SK-N-SH (cell line): ENCODE data around the gene ERICH6. TPM values are rescaled to one million over a fixed set of nuclear protein-coding genes. Genes with fewer than 3 reads are reported as not detected.

Experiments
- CTCF ChIA-PET: fragments of 300-600, 350-600 bp; formaldehyde crosslinking; extraction: SDS; loops from one replicate; lab custom pipeline; 2021; lab: Yijun Ruan, JAX
- POLR2A ChIA-PET: fragments of 350-600 bp; sonication (Branson Sonifier 250); formaldehyde crosslinking; extraction: SDS; loops from one replicate; lab custom pipeline; 2020; ENCODE audit warnings: antibody characterized with exemption, inconsistent platforms; lab: Yijun Ruan, JAX
- DNase-seq: peaks from one replicate; pipeline ENCODE4 v3.0.0; 2012
- H2AFZ ChIP-seq: fragments of 200-600 bp; sonication (generic); 2 replicates; pipeline ENCODE4 v1.8.1; 2016; ENCODE audit warnings: antibody characterized with exemption, mild to moderate bottlenecking, low read depth
- H3F3A ChIP-seq: fragments of 200-600 bp; sonication (generic); replicated peaks from 2 replicates; pipeline ENCODE3; 2016; ENCODE audit warnings: antibody characterized with exemption, mild to moderate bottlenecking; ENCODE audit not compliant: insufficient read depth
- H3K27ac ChIP-seq, 2 experiments: fragments of 200-500 bp in 1 of 2; fragments of 200-600 bp in 1 of 2; sonication (Bioruptor generic) in 1 of 2; sonication (generic), shearing (Covaris generic) in 1 of 2; 2 replicates each; pipeline versions ENCODE4 v1.5.1 to v1.6.1; 2014 to 2016; ENCODE audit warnings: low read depth in 2 of 2, inconsistent platforms in 1 of 2, low read length in 1 of 2, mild to moderate bottlenecking in 1 of 2, mixed read lengths in 1 of 2
- H3K27me3 ChIP-seq: fragments of 200-600 bp; sonication (generic), shearing (Covaris generic); 2 replicates; pipeline ENCODE4 v1.6.1; 2016; ENCODE audit warnings: mixed run types; ENCODE audit not compliant: insufficient read depth
- H3K36me3 ChIP-seq, 2 experiments: fragments of 200-500 bp in 1 of 2; fragments of 200-600 bp in 1 of 2; sonication (Bioruptor generic) in 1 of 2; sonication (generic) in 1 of 2; replicated peaks in 1 of 2; 2 replicates each; pipeline versions ENCODE3 to v1.5.1; 2014 to 2016; ENCODE audit warnings: low read length in 1 of 2, mild to moderate bottlenecking in 1 of 2; ENCODE audit not compliant: insufficient read depth in 2 of 2, control insufficient read depth in 1 of 2
- H3K4me1 ChIP-seq, 2 experiments: fragments of 200-500 bp in 1 of 2; fragments of 200-600 bp in 1 of 2; sonication (Bioruptor generic) in 1 of 2; sonication (generic), shearing (Covaris generic) in 1 of 2; 2 replicates each; pipeline versions ENCODE4 v1.5.1 to v1.6.1; 2014 to 2016; ENCODE audit warnings: low read depth in 1 of 2, low read length in 1 of 2, mixed run types in 1 of 2; ENCODE audit not compliant: insufficient read depth in 2 of 2, control insufficient read depth in 1 of 2
- H3K4me2 ChIP-seq: fragments of 200-600 bp; sonication (generic), shearing (Covaris generic); 2 replicates; pipeline ENCODE4 v1.6.1; 2017; ENCODE audit warnings: mixed run types
- H3K4me3 ChIP-seq, 2 experiments: fragments of 200-500 bp in 1 of 2; fragments of 200-600 bp in 1 of 2; sonication (Bioruptor generic) in 1 of 2; sonication (generic), shearing (Covaris generic) in 1 of 2; 2 replicates each; pipeline versions ENCODE4 v1.5.1 to v1.8.1; 2014 to 2016; ENCODE audit warnings: low read depth in 2 of 2, inconsistent platforms in 1 of 2, low read length in 1 of 2, mild to moderate bottlenecking in 1 of 2, mixed read lengths in 1 of 2, moderate library complexity in 1 of 2
- H3K79me2 ChIP-seq: fragments of 200-600 bp; sonication (generic); 2 replicates; pipeline ENCODE4 v1.8.1; 2017; ENCODE audit warnings: mild to moderate bottlenecking; ENCODE audit not compliant: insufficient read depth
- H3K9ac ChIP-seq: fragments of 200-600 bp; sonication (generic); 2 replicates; pipeline ENCODE4 v1.6.1; 2017; ENCODE audit warnings: mixed run types
- H3K9me2 ChIP-seq: fragments of 200-600 bp; sonication (generic); 2 replicates; pipeline ENCODE4 v1.6.1; 2017; ENCODE audit warnings: mixed run types
- H3K9me3 ChIP-seq: fragments of 200-600 bp; sonication (generic); 2 replicates; pipeline ENCODE4 v1.6.1; 2017; ENCODE audit warnings: mixed run types, mild to moderate bottlenecking, moderate library complexity
- H4K20me1 ChIP-seq: fragments of 200-600 bp; sonication (generic); 2 replicates; pipeline ENCODE4 v1.6.1; 2017; ENCODE audit warnings: mild to moderate bottlenecking, mixed run types; ENCODE audit not compliant: insufficient read depth
- FOXJ3 ChIP-seq: sonication (generic); formaldehyde crosslinking; IDR thresholded peaks from 2 replicates; pipeline ENCODE4 v1.5.1; 2020; ENCODE audit warnings: mild to moderate bottlenecking, missing genetic modification reagents
- GATA2 ChIP-seq: sonication (generic); formaldehyde crosslinking; IDR thresholded peaks from 2 replicates; pipeline ENCODE4 v1.5.0; 2020; ENCODE audit warnings: mild to moderate bottlenecking, missing genetic modification reagents
- MXI1 ChIP-seq: IDR thresholded peaks from 2 replicates; pipeline ENCODE4 v1.6.1; 2012; ENCODE audit warnings: mild to moderate bottlenecking, low read depth, low read length, improper control_type of control experiment
- NRF1 ChIP-seq: IDR thresholded peaks from 2 replicates; pipeline ENCODE4 v1.6.1; 2012; ENCODE audit warnings: low read depth, mild to moderate bottlenecking, low read length
- RAD21 ChIP-seq: IDR thresholded peaks from 2 replicates; pipeline ENCODE4 v1.6.1; 2012; ENCODE audit warnings: mild to moderate bottlenecking, low read length
- RXRA ChIP-seq: IDR thresholded peaks from 2 replicates; pipeline ENCODE4 v1.4.0; 2012; ENCODE audit warnings: low read depth, mild to moderate bottlenecking, borderline replicate concordance
- SIN3A ChIP-seq: IDR thresholded peaks from 2 replicates; pipeline ENCODE4 v1.6.1; 2012; ENCODE audit warnings: low read depth, mild to moderate bottlenecking, low read length, moderate library complexity, borderline replicate concordance
- TEAD4 ChIP-seq: IDR thresholded peaks from 2 replicates; pipeline ENCODE4 v1.4.0; 2012; ENCODE audit warnings: mild to moderate bottlenecking, borderline replicate concordance; ENCODE audit not compliant: insufficient read depth
- YY1 ChIP-seq: IDR thresholded peaks from 2 replicates; pipeline ENCODE4 v1.4.0; 2012; ENCODE audit warnings: low read depth, mild to moderate bottlenecking
- WGBS: methylation state at CpG from one replicate; pipeline ENCODE4 v1.1.6; 2017; ENCODE audit warnings: low lambda C conversion rate; 5-methylcytosine and 5-hydroxymethylcytosine counted together
- polyA plus RNA-seq, 3 experiments: library from polyadenylated mRNA; depleted of rRNA; stranded (reverse); fragments of >200 nt; gene quantifications; 2 replicates each; pipeline ENCODE4 v1.2.3, GENCODE V29; 2012
- TF ChIP-seq, protein P1 (sequence below): fragments of 150-350 bp; IDR thresholded peaks from 2 replicates; pipeline ENCODE4 v1.6.1; 2016; ENCODE audit warnings: mild to moderate bottlenecking, low read depth, low read length
- TF ChIP-seq, protein P2 (sequence below): fragments of 200-600 bp; sonication (generic); IDR thresholded peaks from 2 replicates; pipeline ENCODE4 v1.6.1; 2017; ENCODE audit warnings: antibody characterized with exemption, mild to moderate bottlenecking, moderate library complexity
- TF ChIP-seq, protein P3 (sequence below): IDR thresholded peaks from 2 replicates; pipeline ENCODE4 v1.4.0; 2012; ENCODE audit warnings: low read depth
- TF ChIP-seq, protein P4 (sequence below): IDR thresholded peaks from 2 replicates; pipeline ENCODE4 v1.6.1; 2012; ENCODE audit warnings: mild to moderate bottlenecking, low read depth, low read length, moderate library complexity

ERICH6 gene
- polyA plus RNA-seq, 1 of the 3 experiments (the other 2 are of a cell fraction) = 0.08 TPM

DNA sequence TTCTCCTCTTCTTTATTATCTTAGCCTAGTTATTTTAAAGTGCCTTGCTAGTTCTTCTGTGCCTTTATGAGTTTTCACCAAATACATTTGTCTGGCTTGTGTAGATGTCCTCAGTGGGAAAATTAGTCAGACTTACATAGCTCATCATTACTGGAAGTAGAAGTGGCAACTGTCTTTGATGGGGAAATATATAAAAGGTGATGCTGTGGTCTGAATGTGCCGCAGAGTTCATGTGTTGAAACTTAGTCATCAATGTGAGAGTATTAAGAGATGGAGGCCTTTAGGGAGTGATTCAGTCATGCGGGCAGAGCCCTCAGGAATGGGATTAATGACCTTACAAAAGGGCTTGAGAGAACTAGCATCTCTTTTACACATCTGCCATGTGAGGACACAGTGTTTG lies 6.4 kb upstream of the ERICH6 start:
- H3K9ac ChIP-seq = no peak overlapping the region
- no peak overlapping the region for H3K4me2 ChIP-seq
- no peaks in the 10 kb centered on the region for H3F3A ChIP-seq
- TF ChIP-seq SIN3A = no peak
- no peak for TF ChIP-seq TEAD4
- TF ChIP-seq RXRA = no peak
- TF ChIP-seq, protein P1, sequence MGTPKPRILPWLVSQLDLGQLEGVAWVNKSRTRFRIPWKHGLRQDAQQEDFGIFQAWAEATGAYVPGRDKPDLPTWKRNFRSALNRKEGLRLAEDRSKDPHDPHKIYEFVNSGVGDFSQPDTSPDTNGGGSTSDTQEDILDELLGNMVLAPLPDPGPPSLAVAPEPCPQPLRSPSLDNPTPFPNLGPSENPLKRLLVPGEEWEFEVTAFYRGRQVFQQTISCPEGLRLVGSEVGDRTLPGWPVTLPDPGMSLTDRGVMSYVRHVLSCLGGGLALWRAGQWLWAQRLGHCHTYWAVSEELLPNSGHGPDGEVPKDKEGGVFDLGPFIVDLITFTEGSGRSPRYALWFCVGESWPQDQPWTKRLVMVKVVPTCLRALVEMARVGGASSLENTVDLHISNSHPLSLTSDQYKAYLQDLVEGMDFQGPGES = no peak
- TF ChIP-seq, protein P2, sequence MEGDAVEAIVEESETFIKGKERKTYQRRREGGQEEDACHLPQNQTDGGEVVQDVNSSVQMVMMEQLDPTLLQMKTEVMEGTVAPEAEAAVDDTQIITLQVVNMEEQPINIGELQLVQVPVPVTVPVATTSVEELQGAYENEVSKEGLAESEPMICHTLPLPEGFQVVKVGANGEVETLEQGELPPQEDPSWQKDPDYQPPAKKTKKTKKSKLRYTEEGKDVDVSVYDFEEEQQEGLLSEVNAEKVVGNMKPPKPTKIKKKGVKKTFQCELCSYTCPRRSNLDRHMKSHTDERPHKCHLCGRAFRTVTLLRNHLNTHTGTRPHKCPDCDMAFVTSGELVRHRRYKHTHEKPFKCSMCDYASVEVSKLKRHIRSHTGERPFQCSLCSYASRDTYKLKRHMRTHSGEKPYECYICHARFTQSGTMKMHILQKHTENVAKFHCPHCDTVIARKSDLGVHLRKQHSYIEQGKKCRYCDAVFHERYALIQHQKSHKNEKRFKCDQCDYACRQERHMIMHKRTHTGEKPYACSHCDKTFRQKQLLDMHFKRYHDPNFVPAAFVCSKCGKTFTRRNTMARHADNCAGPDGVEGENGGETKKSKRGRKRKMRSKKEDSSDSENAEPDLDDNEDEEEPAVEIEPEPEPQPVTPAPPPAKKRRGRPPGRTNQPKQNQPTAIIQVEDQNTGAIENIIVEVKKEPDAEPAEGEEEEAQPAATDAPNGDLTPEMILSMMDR = no peak
- TF ChIP-seq RAD21 = no peak
- TF ChIP-seq FOXJ3 (CRISPR knock-in tag) = no peak
- no peak overlapping the region for H3K4me3 ChIP-seq
- peaks cover 0 to 3% of the 10 kb centered on the region in 2 experiments for H3K36me3 ChIP-seq
- no peak overlapping the region for H3K27ac ChIP-seq
- no peak for DNase-seq
- no peaks in the 10 kb centered on the region for H3K79me2 ChIP-seq
- POLR2A ChIA-PET = no interaction called here
- no peak overlapping the region for H2AFZ ChIP-seq
- 83% methylated on average over 2 of the region's 2 CpGs for WGBS
- no peaks in the 10 kb centered on the region for H3K4me1 ChIP-seq
- no peaks in the 10 kb centered on the region for H4K20me1 ChIP-seq
- no peaks in the 10 kb centered on the region for H3K9me2 ChIP-seq
- CTCF ChIA-PET = interaction anchor here (3.3 kb wide), 1 partner anchor 12 kb away, joined by 14 read pairs; no protein-coding TSS in a partner anchor
- no peaks in the 10 kb centered on the region for H3K9me3 ChIP-seq
- H3K27me3 ChIP-seq = no peaks in the 10 kb centered on the region

DNA sequence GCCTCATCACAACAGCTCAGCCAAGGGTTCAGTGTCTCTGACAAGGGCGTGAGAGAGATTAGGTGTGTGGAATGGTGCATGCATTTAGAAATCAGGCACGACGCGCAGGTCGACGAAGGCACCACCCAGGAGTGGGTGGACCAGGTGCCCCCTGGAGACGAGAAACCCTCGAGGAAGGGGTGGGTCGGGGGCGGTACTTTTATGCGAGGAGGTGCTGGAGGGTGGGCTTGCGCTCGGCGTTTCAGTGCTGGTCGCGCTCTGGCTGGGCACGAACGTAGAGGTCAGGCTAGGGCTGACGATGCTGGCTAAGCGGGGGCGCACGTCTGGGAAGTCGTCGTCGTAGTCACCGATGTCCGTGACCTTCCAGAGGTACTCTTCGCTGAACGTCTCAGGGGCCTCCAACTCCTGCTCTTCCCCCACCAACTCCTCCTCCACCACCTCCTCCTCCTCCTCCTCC lies 393 bp downstream of the ERICH6 start:
- POLR2A ChIA-PET = interaction anchor here (0.5 to 1.5 kb wide), 8 partner anchors 9 to 383 kb away, joined by 3 to 14 read pairs (median 3); partner anchors contain the start of genes EIF2A, SELENOT, SERP1 and SIAH2
- Histone ChIP-seq H3K27ac (peak overlapping the region; percentile 72 to 77; a peak in 3 of 4 replicates), H3K9me2 (no peaks in the 10 kb centered on the region), H4K20me1 (no peaks in the 10 kb centered on the region), H3K4me2 (peak overlapping the region; percentile 77), H3K9ac (peak overlapping the region; percentile 96), H3K4me3 (peak overlapping the region; percentile 60 to 90), H3K27me3 (no peaks in the 10 kb centered on the region), H3K79me2 (no peaks in the 10 kb centered on the region), H3K9me3 (no peaks in the 10 kb centered on the region), H3K36me3 (peaks cover 0 to under 1% of the 10 kb centered on the region in 2 experiments), H3F3A (peaks cover 20% of the 10 kb centered on the region), H3K4me1 (peaks cover 0 to 2% of the 10 kb centered on the region in 2 experiments; a peak in 2 of 4 replicates), H2AFZ (peak overlapping the region; percentile 81)
- WGBS = 11% methylated on average over 19 of the region's 29 CpGs
- DNase-seq = peak; percentile 66
- TF ChIP-seq, protein P3, sequence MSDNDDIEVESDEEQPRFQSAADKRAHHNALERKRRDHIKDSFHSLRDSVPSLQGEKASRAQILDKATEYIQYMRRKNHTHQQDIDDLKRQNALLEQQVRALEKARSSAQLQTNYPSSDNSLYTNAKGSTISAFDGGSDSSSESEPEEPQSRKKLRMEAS = peak; percentile 45; the same call in 1 of the 2 replicates
- TF ChIP-seq YY1 (no peak), MXI1 (no peak), NRF1 (no peak), GATA2 (0 out of 2 replicates have a peak, but pooled peaks have one; percentile 10), SIN3A (no peak)
- TF ChIP-seq, protein P4, sequence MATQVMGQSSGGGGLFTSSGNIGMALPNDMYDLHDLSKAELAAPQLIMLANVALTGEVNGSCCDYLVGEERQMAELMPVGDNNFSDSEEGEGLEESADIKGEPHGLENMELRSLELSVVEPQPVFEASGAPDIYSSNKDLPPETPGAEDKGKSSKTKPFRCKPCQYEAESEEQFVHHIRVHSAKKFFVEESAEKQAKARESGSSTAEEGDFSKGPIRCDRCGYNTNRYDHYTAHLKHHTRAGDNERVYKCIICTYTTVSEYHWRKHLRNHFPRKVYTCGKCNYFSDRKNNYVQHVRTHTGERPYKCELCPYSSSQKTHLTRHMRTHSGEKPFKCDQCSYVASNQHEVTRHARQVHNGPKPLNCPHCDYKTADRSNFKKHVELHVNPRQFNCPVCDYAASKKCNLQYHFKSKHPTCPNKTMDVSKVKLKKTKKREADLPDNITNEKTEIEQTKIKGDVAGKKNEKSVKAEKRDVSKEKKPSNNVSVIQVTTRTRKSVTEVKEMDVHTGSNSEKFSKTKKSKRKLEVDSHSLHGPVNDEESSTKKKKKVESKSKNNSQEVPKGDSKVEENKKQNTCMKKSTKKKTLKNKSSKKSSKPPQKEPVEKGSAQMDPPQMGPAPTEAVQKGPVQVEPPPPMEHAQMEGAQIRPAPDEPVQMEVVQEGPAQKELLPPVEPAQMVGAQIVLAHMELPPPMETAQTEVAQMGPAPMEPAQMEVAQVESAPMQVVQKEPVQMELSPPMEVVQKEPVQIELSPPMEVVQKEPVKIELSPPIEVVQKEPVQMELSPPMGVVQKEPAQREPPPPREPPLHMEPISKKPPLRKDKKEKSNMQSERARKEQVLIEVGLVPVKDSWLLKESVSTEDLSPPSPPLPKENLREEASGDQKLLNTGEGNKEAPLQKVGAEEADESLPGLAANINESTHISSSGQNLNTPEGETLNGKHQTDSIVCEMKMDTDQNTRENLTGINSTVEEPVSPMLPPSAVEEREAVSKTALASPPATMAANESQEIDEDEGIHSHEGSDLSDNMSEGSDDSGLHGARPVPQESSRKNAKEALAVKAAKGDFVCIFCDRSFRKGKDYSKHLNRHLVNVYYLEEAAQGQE = no peak
- CTCF ChIA-PET = interaction anchor here (1.2 to 2.7 kb wide), 2 partner anchors 12 to 18 kb away, joined by 3 to 13 read pairs; no protein-coding TSS in a partner anchor
